Duodenal mucosa (tissue), 2 donors: ENCODE results near the gene STT3A.
"Not testable (repeated sequence)": the region's sequence is repeated elsewhere in the genome, so short reads cannot be mapped to it uniquely, and the experiment has no call there.

Experiments
- H3K27ac ChIP-seq: one replicate; pipeline ENCODE4 v1.7.0; 2013; ENCODE audit warnings: low read depth, low read length
- H3K27me3 ChIP-seq, 2 donors: one replicate each; pipeline ENCODE4 v1.7.0; 2013; ENCODE audit warnings: low read length in 2 of 2, control low read depth in 1 of 2; ENCODE audit not compliant: insufficient read depth in 2 of 2, control insufficient read depth in 1 of 2
- H3K36me3 ChIP-seq, 2 donors: one replicate each; pipeline ENCODE4 v1.7.0; 2013; ENCODE audit warnings: low read length in 2 of 2, control low read depth in 1 of 2; ENCODE audit not compliant: insufficient read depth in 2 of 2, control insufficient read depth in 1 of 2
- H3K4me1 ChIP-seq, 2 donors: one replicate each; pipeline ENCODE4 v1.7.0; 2013; ENCODE audit warnings: low read length in 2 of 2, control low read depth in 1 of 2; ENCODE audit not compliant: insufficient read depth in 2 of 2, control insufficient read depth in 1 of 2
- H3K4me3 ChIP-seq, 2 donors: one replicate each; pipeline ENCODE4 v1.7.0; 2013; ENCODE audit warnings: low read length in 2 of 2, low read depth in 1 of 2
- H3K9ac ChIP-seq, 2 donors: one replicate each; pipeline ENCODE4 v1.7.0; 2013; ENCODE audit warnings: low read length in 2 of 2, low read depth in 1 of 2
- H3K9me3 ChIP-seq, 2 donors: one replicate each; pipeline ENCODE4 v1.7.0; 2013; ENCODE audit warnings: low read length in 2 of 2, control low read depth in 1 of 2; ENCODE audit not compliant: control insufficient read depth in 1 of 2

Gene STT3A

DNA sequence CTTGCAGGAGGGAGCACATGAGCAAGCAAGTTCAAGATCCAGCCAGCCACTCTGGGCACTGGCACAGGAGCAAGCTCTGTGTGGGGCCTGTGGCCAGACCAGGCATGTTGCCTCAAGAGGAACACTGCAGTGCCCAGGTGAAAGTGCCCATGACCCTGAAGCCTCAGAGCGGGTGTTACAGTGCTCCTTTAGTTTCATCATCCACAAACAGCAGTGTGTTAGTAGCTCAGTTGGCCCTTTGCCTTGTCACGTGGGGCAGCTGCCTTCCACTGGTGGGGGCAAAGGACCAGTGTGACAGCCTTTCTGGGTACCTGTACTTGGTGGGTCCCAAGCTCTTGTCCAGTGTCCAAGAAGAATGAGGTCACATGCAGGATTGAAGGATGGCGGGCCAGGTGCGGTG is 26.4 kb upstream of the STT3A start:
- Histone ChIP-seq H3K27me3 (no peaks in the 10 kb centered on the region), H3K9me3 (no peaks in the 10 kb centered on the region), H3K36me3 (no peaks in the 10 kb centered on the region), H3K4me1 (peaks cover 14 to 16% of the 10 kb centered on the region in 2 donors), H3K27ac (no peak overlapping the region), H3K9ac (no peak overlapping the region), H3K4me3 (no peak overlapping the region)

DNA sequence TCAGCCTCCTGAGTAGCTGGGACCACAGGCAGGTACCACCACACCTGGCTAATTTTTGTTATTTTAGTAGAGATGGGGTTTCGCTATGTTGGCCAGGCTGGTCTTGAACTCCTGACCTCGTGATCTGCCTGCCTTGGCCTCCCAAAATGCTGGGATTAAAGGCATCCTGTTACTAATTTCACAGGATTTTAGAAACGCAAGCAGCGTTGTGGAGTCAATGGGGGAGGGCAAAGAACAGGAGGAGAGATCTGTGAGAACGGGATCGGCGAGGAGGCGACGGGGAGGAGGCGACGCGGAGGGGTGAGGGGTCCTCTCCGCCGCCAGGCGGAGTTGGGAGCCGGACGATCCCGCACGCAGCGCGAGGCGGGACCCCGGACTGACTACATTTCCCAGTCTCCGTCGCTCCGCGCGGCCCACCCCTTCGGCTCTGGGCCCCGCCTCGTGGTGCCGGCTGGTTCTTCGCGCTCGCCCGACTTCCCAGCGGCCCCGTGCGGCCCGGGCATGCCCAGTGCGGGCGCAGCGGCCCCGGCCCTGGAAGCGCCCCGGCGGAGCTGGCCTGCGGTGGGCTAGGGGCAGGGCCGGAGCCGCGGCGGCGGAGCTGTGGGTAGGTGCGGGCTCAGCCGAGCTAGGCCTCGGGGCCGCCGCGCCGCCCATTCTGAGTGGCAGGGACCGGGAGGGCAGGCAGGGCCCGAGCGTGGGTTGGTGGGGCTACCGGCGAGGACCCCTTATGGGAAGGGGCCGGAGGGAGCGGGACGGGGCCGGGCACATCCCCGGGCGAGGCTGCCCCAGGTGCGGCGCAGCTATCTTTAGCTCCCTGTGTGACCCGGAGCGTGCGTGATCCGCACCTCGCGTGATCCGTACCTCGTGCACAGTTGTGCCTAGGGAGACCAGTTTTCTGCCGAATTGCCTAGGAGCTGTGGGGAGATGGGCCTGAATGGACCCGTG is 23.4 kb upstream of the STT3A start, which contains the start of gene EI24:
Gene EI24 (plus strand): TSS at position 508 of the 945 bp plus-strand sequence. CDS start 3,051 bp downstream, outside the sequence.
- peak within 1 kb of the TSS; percentile 90 to 95 for H3K9ac ChIP-seq
- H3K4me3 ChIP-seq: peak within 1 kb of the TSS; percentile 87 to 93
- peak within 1 kb of the TSS; percentile 69 for H3K27ac ChIP-seq
- H3K9me3 ChIP-seq: no peaks in the 10 kb centered on the region
- no peaks in the 10 kb centered on the region for H3K27me3 ChIP-seq
- H3K36me3 ChIP-seq: peaks cover 3 to 16% of the 10 kb centered on the region in 2 donors
- H3K4me1 ChIP-seq: peaks cover 14 to 16% of the 10 kb centered on the region in 2 donors

DNA sequence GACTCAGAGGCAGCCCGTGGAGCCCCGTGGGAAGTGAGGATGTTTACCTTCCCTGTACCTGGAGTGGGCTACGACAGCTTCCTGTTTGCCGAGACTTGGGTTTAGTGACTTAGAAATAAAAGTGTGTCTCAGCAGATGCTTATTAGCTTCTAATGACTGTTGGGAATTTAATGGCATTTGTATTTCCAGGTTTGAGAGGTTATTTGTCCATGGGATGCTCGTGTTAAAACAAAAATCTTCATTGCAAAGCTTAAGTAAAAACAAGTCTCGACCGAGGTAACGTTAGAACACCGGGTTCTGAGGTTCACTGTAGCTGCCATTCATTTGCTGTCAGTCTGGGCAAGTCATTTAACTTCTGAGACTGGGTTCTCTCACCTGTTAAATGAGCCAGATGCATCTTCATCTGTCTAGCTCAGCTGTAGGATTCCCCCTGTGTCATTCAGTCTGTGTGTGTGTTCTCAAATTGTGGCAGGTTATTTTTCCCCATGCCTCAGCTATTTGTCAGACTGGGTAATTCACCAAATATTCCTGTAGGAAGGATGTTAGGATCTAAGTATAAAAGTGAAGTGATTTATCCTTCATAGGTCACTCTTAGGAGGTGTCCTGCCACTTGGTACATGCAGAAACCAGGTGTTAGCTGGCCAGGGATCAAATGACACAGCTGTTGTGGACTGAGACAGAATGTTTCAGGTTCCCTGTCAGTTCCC is 22.6 kb upstream of the STT3A start:
- Histone ChIP-seq H3K9me3 (no peaks in the 10 kb centered on the region), H3K4me1 (peaks cover 14 to 16% of the 10 kb centered on the region in 2 donors), H3K36me3 (peaks cover 3 to 24% of the 10 kb centered on the region in 2 donors), H3K27ac (no peak overlapping the region), H3K4me3 (peak overlapping the region; percentile 87 to 93), H3K27me3 (no peaks in the 10 kb centered on the region), H3K9ac (peak overlapping the region; percentile 90 to 95)

DNA sequence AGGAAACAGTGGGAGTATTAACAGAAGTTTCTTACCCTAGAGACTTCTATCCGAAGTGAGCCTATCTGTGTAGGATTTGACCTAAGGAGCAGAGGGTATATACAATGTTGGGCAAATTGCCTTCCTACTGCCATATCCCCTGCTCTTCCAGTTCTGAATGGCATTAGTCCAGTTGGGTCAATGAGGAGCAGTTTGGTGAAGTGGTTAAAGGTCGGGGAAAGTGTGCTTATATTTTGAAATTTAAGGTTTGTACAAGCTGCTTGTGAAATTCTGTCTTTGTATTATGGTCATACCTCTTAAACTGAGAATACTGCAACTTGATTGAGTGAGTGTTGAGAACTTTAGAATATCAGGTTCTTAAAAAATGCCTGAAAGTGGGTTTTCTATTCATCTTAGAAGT is 21.7 kb upstream of the STT3A start:
- H3K4me3 ChIP-seq: no peak overlapping the region
- H3K27ac ChIP-seq: no peak overlapping the region
- H3K27me3 ChIP-seq: no peaks in the 10 kb centered on the region
- H3K9ac ChIP-seq: peak overlapping the region in 1 of 2 donors; percentile 90
- H3K36me3 ChIP-seq: peaks cover 3 to 33% of the 10 kb centered on the region in 2 donors
- H3K4me1 ChIP-seq: peaks cover 14 to 16% of the 10 kb centered on the region in 2 donors
- H3K9me3 ChIP-seq: no peaks in the 10 kb centered on the region

DNA sequence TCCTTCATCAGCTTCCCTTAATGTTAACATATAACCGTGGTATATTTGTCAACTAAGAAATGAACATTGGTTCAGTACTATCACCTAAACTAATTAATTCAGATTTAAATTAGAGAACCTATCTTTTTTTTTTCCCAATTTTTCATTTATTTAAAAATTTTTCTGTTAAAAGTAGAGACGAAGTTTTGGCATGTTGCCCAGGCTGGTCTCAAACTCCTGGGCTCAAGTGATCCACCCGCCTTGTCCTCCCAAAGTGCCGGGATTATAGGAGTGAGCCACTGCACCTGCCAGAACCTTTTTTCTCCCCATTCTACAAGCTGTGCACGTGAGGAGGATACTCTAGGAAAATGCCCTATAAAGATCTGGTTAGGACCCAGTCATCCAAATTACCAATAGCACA is 19.7 kb upstream of the STT3A start:
- no peak overlapping the region for H3K9ac ChIP-seq
- H3K4me3 ChIP-seq: no peak overlapping the region
- H3K27ac ChIP-seq: no peak overlapping the region
- H3K9me3 ChIP-seq: no peaks in the 10 kb centered on the region
- H3K27me3 ChIP-seq: no peaks in the 10 kb centered on the region
- peaks cover 3 to 52% of the 10 kb centered on the region in 2 donors for H3K36me3 ChIP-seq
- H3K4me1 ChIP-seq: peaks cover 14 to 16% of the 10 kb centered on the region in 2 donors

DNA sequence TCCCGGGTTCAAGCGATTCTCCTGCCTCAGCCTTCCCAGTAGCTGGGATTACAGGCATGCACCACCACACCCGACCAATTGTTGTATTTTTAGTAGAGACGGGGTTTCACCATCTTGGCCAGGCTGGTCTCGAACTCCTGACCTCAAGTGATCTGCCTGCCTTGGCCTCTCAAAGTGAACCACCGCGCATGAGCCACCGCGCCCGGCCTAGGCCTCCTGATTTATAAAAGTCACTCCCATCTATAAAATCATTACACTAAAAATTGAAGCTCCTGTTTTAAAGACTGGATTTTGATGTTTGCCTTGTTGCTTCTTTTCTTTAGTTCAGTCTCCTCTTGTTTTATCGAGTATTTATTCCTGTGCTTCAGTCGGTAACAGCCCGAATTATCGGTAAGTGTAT is 15.5 kb upstream of the STT3A start:
- not testable (repeated sequence) for H3K27me3 ChIP-seq, H3K9ac ChIP-seq, H3K4me1 ChIP-seq, H3K9me3 ChIP-seq, H3K4me3 ChIP-seq, H3K27ac ChIP-seq
- H3K36me3 ChIP-seq: peaks cover 17 to 84% of the 10 kb centered on the region in 2 donors

DNA sequence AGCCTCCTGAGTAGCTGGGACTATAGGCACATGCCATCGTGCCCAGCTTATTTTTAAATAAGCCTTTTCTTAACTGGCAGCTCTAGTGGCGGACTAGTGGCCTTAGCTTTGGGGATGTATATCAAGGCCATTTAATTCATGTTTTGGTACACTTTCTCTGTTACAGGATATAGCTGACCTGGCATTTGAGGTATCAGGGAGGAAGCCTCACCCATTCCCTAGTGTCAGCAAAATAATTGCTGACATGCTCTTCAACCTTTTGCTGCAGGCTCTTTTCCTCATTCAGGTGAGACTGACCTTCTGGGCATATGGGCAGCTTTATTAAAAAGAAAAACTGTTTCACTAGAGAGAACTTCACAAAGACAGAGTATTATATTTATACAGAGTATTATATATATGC is 13.9 kb upstream of the STT3A start:
- Histone ChIP-seq H3K4me1 (no peaks in the 10 kb centered on the region), H3K4me3 (no peak overlapping the region), H3K9me3 (no peaks in the 10 kb centered on the region), H3K27ac (no peak overlapping the region), H3K27me3 (no peaks in the 10 kb centered on the region), H3K9ac (no peak overlapping the region), H3K36me3 (peaks cover 22 to 88% of the 10 kb centered on the region in 2 donors)

DNA sequence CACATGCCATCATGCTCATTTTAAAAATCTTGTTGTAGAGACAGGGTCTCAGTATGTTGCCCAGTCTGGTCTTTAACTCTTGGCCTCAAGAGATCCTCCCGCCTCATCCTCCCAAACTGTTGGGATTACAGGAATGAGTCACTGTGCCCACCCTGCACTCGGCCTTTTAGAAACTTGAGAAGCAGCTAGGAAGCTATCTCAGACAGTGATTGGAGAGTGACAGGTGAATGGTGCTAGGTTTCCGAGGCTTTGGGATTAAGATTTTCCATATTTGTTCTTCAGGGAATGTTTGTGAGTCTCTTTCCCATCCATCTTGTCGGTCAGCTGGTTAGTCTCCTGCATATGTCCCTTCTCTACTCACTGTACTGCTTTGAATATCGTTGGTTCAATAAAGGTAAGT is 12.8 kb upstream of the STT3A start:
- no peaks in the 10 kb centered on the region for H3K9me3 ChIP-seq
- H3K4me1 ChIP-seq: no peaks in the 10 kb centered on the region
- H3K27ac ChIP-seq: no peak overlapping the region
- H3K9ac ChIP-seq: no peak overlapping the region
- H3K27me3 ChIP-seq: no peaks in the 10 kb centered on the region
- no peak overlapping the region for H3K4me3 ChIP-seq
- peaks cover 23 to 84% of the 10 kb centered on the region in 2 donors for H3K36me3 ChIP-seq

DNA sequence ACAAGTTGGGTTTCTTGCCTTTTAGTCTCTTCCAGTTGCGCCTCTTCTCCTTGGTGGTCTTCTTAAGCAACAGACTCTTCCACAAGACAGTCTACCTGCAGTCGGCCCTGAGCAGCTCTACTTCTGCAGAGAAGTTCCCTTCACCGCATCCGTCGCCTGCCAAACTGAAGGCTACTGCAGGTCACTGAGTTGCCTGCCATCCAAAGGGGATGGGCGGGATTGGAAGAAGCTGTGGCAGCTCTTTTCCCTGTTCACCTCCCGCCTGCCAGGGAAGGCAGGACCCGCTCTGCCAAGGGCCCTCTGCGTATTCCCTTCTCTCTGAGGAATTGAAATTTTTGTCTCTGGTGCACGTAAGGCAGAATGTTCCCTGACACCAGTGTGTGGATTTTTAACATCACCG is 9.2 kb upstream of the STT3A start:
- no peaks in the 10 kb centered on the region for H3K27me3 ChIP-seq
- H3K27ac ChIP-seq: no peak overlapping the region
- no peaks in the 10 kb centered on the region for H3K9me3 ChIP-seq
- H3K9ac ChIP-seq: no peak overlapping the region
- no peak overlapping the region for H3K4me3 ChIP-seq
- no peaks in the 10 kb centered on the region for H3K4me1 ChIP-seq
- H3K36me3 ChIP-seq: peaks cover 23 to 48% of the 10 kb centered on the region in 2 donors

DNA sequence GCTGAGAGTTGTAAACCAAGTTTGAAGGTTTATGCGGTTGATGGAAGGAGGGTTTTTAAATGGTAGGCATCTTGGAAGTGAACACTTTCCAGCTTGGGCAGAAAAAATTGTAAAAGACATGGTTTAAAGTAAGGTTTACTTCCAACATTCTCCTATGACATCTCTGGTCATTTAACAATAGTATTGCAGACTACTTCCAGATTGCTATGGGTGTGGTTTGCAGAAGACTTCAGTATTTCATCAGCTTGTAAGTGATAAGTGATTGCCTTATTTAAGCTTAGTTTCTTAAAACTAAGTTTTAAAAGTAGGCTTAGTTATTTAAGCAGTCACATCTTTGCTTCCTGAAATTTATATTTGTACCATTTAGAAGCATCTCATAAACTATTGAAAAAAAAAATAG is 7.2 kb upstream of the STT3A start:
- H3K27ac ChIP-seq: no peak overlapping the region
- H3K4me3 ChIP-seq: no peak overlapping the region
- no peaks in the 10 kb centered on the region for H3K9me3 ChIP-seq
- no peaks in the 10 kb centered on the region for H3K4me1 ChIP-seq
- H3K36me3 ChIP-seq: peaks cover 9 to 30% of the 10 kb centered on the region in 2 donors
- H3K9ac ChIP-seq: no peak overlapping the region
- H3K27me3 ChIP-seq: no peaks in the 10 kb centered on the region
